ENCODE data around the gene PURA. TPM values are rescaled to one million over a fixed set of nuclear protein-coding genes. Genes with fewer than 3 reads are reported as not detected.

Gene PURA
- total RNA-seq, 1 experiment from 2014 or later = 3.6 TPM

GRCh38 chr5:140165101-140165922, 51.4 kb downstream of the PURA start:
- no peak overlapping the region for H2AK5ac ChIP-seq (ENCODE audit: insufficient read length, low read length)
- H3K4me2 ChIP-seq (ENCODE audit: insufficient read depth, insufficient read length, low read length) = no peak overlapping the region
- H2BK120ac ChIP-seq (ENCODE audit: low read depth, low read length, poor library complexity, severe bottlenecking) = no peak overlapping the region
- WGBS (ENCODE audit: extremely low coverage, insufficient read length, low lambda C conversion rate) = no CpG with 5 or more reads among the region's 5 CpGs
- no peak overlapping the region for H3K9ac ChIP-seq (ENCODE audit: extremely low read depth, insufficient read length, low read length)
- H3K23me2 ChIP-seq (ENCODE audit: insufficient read length, low read depth, low read length, poor library complexity, severe bottlenecking) = no peaks in the 10 kb centered on the region
- Mint-ChIP-seq H3K36me3 (ENCODE audit: insufficient read depth in 1 of 3, low read depth in 3 of 3) (no peaks in the 10 kb centered on the region), H3K4me3 (no peak overlapping the region), H3K4me1 (no peaks in the 10 kb centered on the region), H3K9me3 (no peaks in the 10 kb centered on the region), H3K27ac (no peak overlapping the region), H3K27me3 (ENCODE audit: low read depth) (peaks cover 11% of the 10 kb centered on the region; the same call in 1 of the 2 replicates)
- H3T11ph ChIP-seq (ENCODE audit: low read length) = no peak overlapping the region
- H3K4ac ChIP-seq (ENCODE audit: low read depth, low read length) = no peak overlapping the region
- no peaks in the 10 kb centered on the region for H3K79me1 ChIP-seq (ENCODE audit: insufficient read depth, low read depth, low read length, poor library complexity, severe bottlenecking)
- no peaks in the 10 kb centered on the region; the same call in 1 of the 2 replicates for H3K4me1 ChIP-seq (ENCODE audit: insufficient read depth, low read length)
- no peak overlapping the region for H2BK20ac ChIP-seq (ENCODE audit: low read depth, low read length, poor library complexity, severe bottlenecking)
- DNase-seq = no peak
- H2AFZ ChIP-seq (ENCODE audit: low read length) = no peak overlapping the region
- no peak overlapping the region for H2BK15ac ChIP-seq (ENCODE audit: low read depth, low read length)
- no peak overlapping the region for H3K14ac ChIP-seq (ENCODE audit: insufficient read depth, low read length)
- H4K20me1 ChIP-seq (ENCODE audit: control insufficient read depth, insufficient read depth, insufficient read length) = no peaks in the 10 kb centered on the region
- no peak overlapping the region for H3K18ac ChIP-seq (ENCODE audit: insufficient read length, low read depth, low read length)
- no peak overlapping the region for H3K23ac ChIP-seq (ENCODE audit: insufficient read length, low read depth, low read length)
- H3K79me2 ChIP-seq (ENCODE audit: insufficient read depth, low read length) = no peaks in the 10 kb centered on the region
- no peaks in the 10 kb centered on the region for H3K9me3 ChIP-seq (ENCODE audit: control insufficient read depth, low read depth, low read length)
- no peak overlapping the region for H2BK5ac ChIP-seq (ENCODE audit: insufficient read length, low read length)
- no peak overlapping the region for H4K5ac ChIP-seq (ENCODE audit: insufficient read length, low read depth, low read length)
- H3K27me3 ChIP-seq (ENCODE audit: insufficient read depth, low read length) = no peaks in the 10 kb centered on the region
- H2BK12ac ChIP-seq (ENCODE audit: insufficient read length, low read depth, low read length) = no peak overlapping the region
- H3K27ac ChIP-seq (ENCODE audit: insufficient read length, low read depth, low read length) = no peak overlapping the region
- H4K8ac ChIP-seq (replicated peaks; ENCODE audit: insufficient read length, low read depth, low read length) = no peak overlapping the region
- H3K56ac ChIP-seq (ENCODE audit: insufficient read length, low read depth, low read length) = no peak overlapping the region
- no peak overlapping the region for H4K91ac ChIP-seq (ENCODE audit: insufficient read length, low read depth, low read length)
- no peak for TF ChIP-seq CTCF (conservative IDR thresholded peaks at IDR 0.05)
